ENCODE data around the gene TCP10L.

TCP10L gene

GRCh38 chr21:32569261-32570230, 15.8 kb downstream of the TCP10L start (continued):
- TF ChIP-seq GLI2 (tag by site-specific recombination; IDR thresholded peaks at IDR 0.05; ENCODE audit: borderline replicate concordance, low read depth) (no peak), ZEB2 (tag by site-specific recombination; IDR thresholded peaks at IDR 0.05) (peak; percentile 83), SCRT2 (tag by site-specific recombination; IDR thresholded peaks at IDR 0.05) (peak; percentile 91), ZNF561 (tag by site-specific recombination; IDR thresholded peaks at IDR 0.05; ENCODE audit: borderline replicate concordance) (peak; percentile 88), HOXC10 (CRISPR knock-in tag; IDR thresholded peaks at IDR 0.05) (no peak), ZNF621 (tag by site-specific recombination; IDR thresholded peaks at IDR 0.05) (no peak), ZNF488 (tag by site-specific recombination; IDR thresholded peaks at IDR 0.05) (no peak), PRDM2 (tag by site-specific recombination; IDR thresholded peaks at IDR 0.05; ENCODE audit: borderline replicate concordance) (no peak), KLF10 (tag by site-specific recombination; IDR thresholded peaks at IDR 0.05) (peak; percentile 47; the same call in 1 of the 2 replicates), ZNF585B (tag by site-specific recombination; IDR thresholded peaks at IDR 0.05) (no peak), GFI1B (tag by site-specific recombination; IDR thresholded peaks at IDR 0.05) (peak; percentile 36; the same call in 1 of the 2 replicates), ZNF239 (tag by site-specific recombination; IDR thresholded peaks at IDR 0.05) (no peak), ZNF692 (tag by site-specific recombination; IDR thresholded peaks at IDR 0.05) (peak; percentile 78), ZNF335 (tag by site-specific recombination; conservative IDR thresholded peaks at IDR 0.05) (peak; percentile 99), SP7 (tag by site-specific recombination; IDR thresholded peaks at IDR 0.05) (peak; percentile 77), ZBTB49 (tag by site-specific recombination; IDR thresholded peaks at IDR 0.05; ENCODE audit: low read depth) (no peak), ZNF76 (tag by site-specific recombination; IDR thresholded peaks at IDR 0.05; ENCODE audit: borderline replicate concordance, low read depth) (peak; percentile 79), ZBTB20 (tag by site-specific recombination; IDR thresholded peaks at IDR 0.05) (peak; percentile 76; the same call in 1 of the 2 replicates), ZIC2 (tag by site-specific recombination; IDR thresholded peaks at IDR 0.05) (peak; percentile 92), ZFP3 (tag by site-specific recombination; IDR thresholded peaks at IDR 0.05; ENCODE audit: low read depth) (no peak), OSR2 (tag by site-specific recombination; IDR thresholded peaks at IDR 0.05) (0 out of 2 replicates have a peak, but pooled peaks have one; percentile 20), ZNF112 (tag by site-specific recombination; IDR thresholded peaks at IDR 0.05) (no peak)
- TF ChIP-seq, protein P1, sequence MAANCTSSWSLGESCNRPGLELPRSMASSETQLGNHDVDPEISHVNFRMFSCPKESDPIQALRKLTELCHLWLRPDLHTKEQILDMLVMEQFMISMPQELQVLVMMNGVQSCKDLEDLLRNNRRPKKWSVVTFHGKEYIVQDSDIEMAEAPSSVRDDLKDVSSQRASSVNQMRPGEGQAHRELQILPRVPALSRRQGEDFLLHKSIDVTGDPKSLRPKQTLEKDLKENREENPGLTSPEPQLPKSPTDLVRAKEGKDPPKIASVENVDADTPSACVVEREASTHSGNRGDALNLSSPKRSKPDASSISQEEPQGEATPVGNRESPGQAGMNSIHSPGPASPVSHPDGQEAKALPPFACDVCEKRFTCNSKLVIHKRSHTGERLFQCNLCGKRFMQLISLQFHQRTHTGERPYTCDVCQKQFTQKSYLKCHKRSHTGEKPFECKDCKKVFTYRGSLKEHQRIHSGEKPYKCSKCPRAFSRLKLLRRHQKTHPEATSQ (tag by site-specific recombination; IDR thresholded peaks at IDR 0.05): peak; percentile 57; the same call in 1 of the 2 replicates
- TF ChIP-seq, protein P2, sequence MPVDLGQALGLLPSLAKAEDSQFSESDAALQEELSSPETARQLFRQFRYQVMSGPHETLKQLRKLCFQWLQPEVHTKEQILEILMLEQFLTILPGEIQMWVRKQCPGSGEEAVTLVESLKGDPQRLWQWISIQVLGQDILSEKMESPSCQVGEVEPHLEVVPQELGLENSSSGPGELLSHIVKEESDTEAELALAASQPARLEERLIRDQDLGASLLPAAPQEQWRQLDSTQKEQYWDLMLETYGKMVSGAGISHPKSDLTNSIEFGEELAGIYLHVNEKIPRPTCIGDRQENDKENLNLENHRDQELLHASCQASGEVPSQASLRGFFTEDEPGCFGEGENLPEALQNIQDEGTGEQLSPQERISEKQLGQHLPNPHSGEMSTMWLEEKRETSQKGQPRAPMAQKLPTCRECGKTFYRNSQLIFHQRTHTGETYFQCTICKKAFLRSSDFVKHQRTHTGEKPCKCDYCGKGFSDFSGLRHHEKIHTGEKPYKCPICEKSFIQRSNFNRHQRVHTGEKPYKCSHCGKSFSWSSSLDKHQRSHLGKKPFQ (tag by site-specific recombination; IDR thresholded peaks at IDR 0.05): no peak
